Common myeloid progenitor, CD34-positive (primary cell): ENCODE measurements around the gene ZMYND8.

Experiments
- CTCF ChIA-PET: fragments of 350-600 bp; sonication (Branson Sonifier 250); formaldehyde crosslinking; loops from one replicate; lab custom pipeline; 2021; ENCODE audit warnings: antibody characterized with exemption; lab: Charles Lee
- POLR2A ChIA-PET: fragments of 350-600 bp; sonication (Branson Sonifier 250); formaldehyde crosslinking; loops from one replicate; lab custom pipeline; 2021; ENCODE audit warnings: antibody characterized with exemption; lab: Charles Lee
- DNase-seq, 3 donors: peaks; one replicate each; pipeline versions ENCODE4 v3.0.0 to v3.0.0-alpha.2; 2013
- H3K27ac ChIP-seq, 2 experiments: 1 replicate in 1 of 2; 2 replicates in 1 of 2; pipeline ENCODE4 v1.7.0; 2013; ENCODE audit warnings: inconsistent platforms in 2 of 2, low read length in 2 of 2, mild to moderate bottlenecking in 2 of 2, low read depth in 1 of 2, moderate library complexity in 1 of 2; ENCODE audit not compliant: severe bottlenecking in 2 of 2, insufficient read depth in 1 of 2, poor library complexity in 1 of 2
- H3K27me3 ChIP-seq, 5 experiments: replicated peaks in 2 of 5; 1 replicate in 3 of 5; 2 replicates in 2 of 5; pipeline versions ENCODE4 v1.6.1 to v1.7.0; 2013; ENCODE audit warnings: low read length in 4 of 5, mild to moderate bottlenecking in 2 of 5, moderate library complexity in 2 of 5, inconsistent platforms in 1 of 5; ENCODE audit not compliant: insufficient read depth in 5 of 5, control insufficient read depth in 4 of 5
- H3K36me3 ChIP-seq, 4 experiments: 1 replicate in 2 of 4; 2 replicates in 2 of 4; pipeline versions ENCODE4 v1.6.1 to v1.7.0; 2013; ENCODE audit warnings: low read length in 3 of 4, control low read depth in 1 of 4, mild to moderate bottlenecking in 1 of 4; ENCODE audit not compliant: control insufficient read depth in 4 of 4, insufficient read depth in 4 of 4
- H3K4me1 ChIP-seq, 4 experiments: 1 replicate in 3 of 4; 2 replicates in 1 of 4; pipeline versions ENCODE4 v1.6.1 to v1.7.1; 2013; ENCODE audit warnings: low read length in 3 of 4, mild to moderate bottlenecking in 3 of 4, control low read depth in 1 of 4, inconsistent platforms in 1 of 4, moderate library complexity in 1 of 4; ENCODE audit not compliant: control insufficient read depth in 4 of 4, insufficient read depth in 4 of 4; ENCODE audit errors: control extremely low read depth in 1 of 4
- H3K4me3 ChIP-seq, 7 experiments: 1 replicate in 4 of 7; 2 replicates in 3 of 7; pipeline versions ENCODE4 v1.5.1 to v1.7.0; 2013; ENCODE audit warnings: mild to moderate bottlenecking in 7 of 7, low read length in 6 of 7, moderate library complexity in 6 of 7, inconsistent platforms in 2 of 7, low read depth in 2 of 7, control low read depth in 1 of 7; ENCODE audit not compliant: insufficient read depth in 4 of 7, control insufficient read depth in 1 of 7; ENCODE audit errors: extremely low read depth in 1 of 7
- H3K9me3 ChIP-seq, 5 experiments: 1 replicate in 4 of 5; 2 replicates in 1 of 5; pipeline versions ENCODE4 v1.6.1 to v1.7.1; 2013; ENCODE audit warnings: low read length in 4 of 5, mild to moderate bottlenecking in 2 of 5, inconsistent platforms in 1 of 5, low read depth in 1 of 5, moderate library complexity in 1 of 5; ENCODE audit not compliant: control insufficient read depth in 4 of 5, insufficient read depth in 2 of 5; ENCODE audit errors: control extremely low read depth in 1 of 5
- WGBS: methylation state at CpG from one replicate; pipeline ENCODE4 v1.1.5; 2013; ENCODE audit not compliant: insufficient coverage; 5-methylcytosine and 5-hydroxymethylcytosine counted together

The ZMYND8 gene

DNA sequence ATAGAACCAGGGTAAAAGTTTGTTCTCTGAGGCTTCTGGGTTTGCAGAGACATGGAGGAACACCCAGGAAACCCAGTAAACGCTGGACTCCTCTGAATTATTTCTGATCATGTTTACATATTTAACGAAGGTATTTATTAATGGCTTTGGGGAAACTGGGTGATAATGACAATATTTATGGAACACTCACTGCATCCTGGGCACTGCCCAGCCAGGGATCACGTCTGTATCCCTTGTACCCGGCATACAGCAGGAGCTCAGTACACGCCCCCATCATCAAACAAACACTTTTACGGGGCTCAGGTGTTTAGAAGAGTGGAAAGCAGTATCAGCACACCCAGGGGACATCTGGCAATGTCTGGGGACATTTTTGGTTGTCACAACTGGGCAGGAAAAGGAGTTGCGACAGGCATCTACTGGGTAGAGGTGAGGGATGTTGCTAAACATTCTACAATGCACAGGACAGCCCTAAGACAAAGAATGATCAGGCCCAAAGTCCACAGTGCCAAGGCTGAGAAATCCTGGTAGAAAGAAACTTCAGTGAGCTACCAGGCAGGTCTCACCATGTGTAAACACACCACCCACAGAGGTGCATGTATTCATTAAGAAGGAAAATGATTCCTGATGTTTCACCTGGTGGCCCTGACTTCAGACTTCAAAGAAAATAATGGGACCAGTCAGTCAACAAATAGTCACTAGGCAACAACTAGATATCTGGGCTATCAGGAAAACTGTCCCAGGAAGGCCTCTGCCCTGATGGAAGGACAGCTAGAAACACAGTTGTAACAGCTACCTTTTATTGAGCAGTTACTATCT lies 35.3 kb downstream of the ZMYND8 start:
- no peaks in the 10 kb centered on the region for H3K9me3 ChIP-seq
- no peak for DNase-seq
- no peaks in the 10 kb centered on the region for H3K27me3 ChIP-seq
- ChIA-PET POLR2A (interaction anchor here (0.7 kb wide), 1 partner anchor 49 kb away, joined by 4 read pairs; no protein-coding TSS in a partner anchor), CTCF (interaction anchor here (0.7 to 2.0 kb wide), 3 partner anchors 32 to 63 kb away, joined by 4 to 5 read pairs (median 5); no protein-coding TSS in a partner anchor)
- peak overlapping the region; percentile 15 to 18 for H3K27ac ChIP-seq
- WGBS, result 100% methylated on average over 3 of the region's 7 CpGs
- peaks cover 0 to 33% (median 1%) of the 10 kb centered on the region in 4 experiments for H3K36me3 ChIP-seq
- peaks cover 17 to 59% (median 47%) of the 10 kb centered on the region in 4 experiments for H3K4me1 ChIP-seq
- peak overlapping the region in 1 of 7 experiments; percentile 13 for H3K4me3 ChIP-seq

- Histone ChIP-seq H3K9me3 (no peaks in the 10 kb centered on the region), H3K27ac (peak overlapping the region; percentile 78 to 83), H3K4me1 (peaks cover 17 to 69% (median 50%) of the 10 kb centered on the region in 4 experiments), H3K4me3 (peak overlapping the region in 4 of 7 experiments; percentile 14 to 64 (median 47)), H3K27me3 (no peaks in the 10 kb centered on the region), H3K36me3 (peaks cover 0 to 31% (median 1%) of the 10 kb centered on the region in 4 experiments)
- WGBS, result 62% methylated on average over 17 of the region's 17 CpGs
- DNase-seq, result peak in 2 of 3 donors; percentile 10 to 16
- ChIA-PET POLR2A (interaction anchor here (0.7 kb wide), 1 partner anchor 41 kb away, joined by 3 read pairs; no protein-coding TSS in a partner anchor), CTCF (interaction anchor here (0.6 to 2.0 kb wide), 6 partner anchors 10 to 64 kb away, joined by 3 to 8 read pairs (median 3); partner anchors contain the start of gene ZMYND8)
Measured at GRCh38 chr20:47319517-47320252, 36.8 kb downstream of the ZMYND8 start.

- Histone ChIP-seq H3K27ac (peak overlapping the region; percentile 78 to 83), H3K27me3 (no peaks in the 10 kb centered on the region), H3K4me1 (peaks cover 17 to 70% (median 50%) of the 10 kb centered on the region in 4 experiments), H3K9me3 (no peaks in the 10 kb centered on the region), H3K36me3 (peaks cover 0 to 28% (median 3%) of the 10 kb centered on the region in 4 experiments), H3K4me3 (peak overlapping the region in 5 of 7 experiments; percentile 2 to 64 (median 43))
- CTCF ChIA-PET, result interaction anchor here (1.1 to 4.3 kb wide), 7 partner anchors 9 to 61 kb away, joined by 3 to 20 read pairs (median 7); partner anchors contain the start of gene ZMYND8
- 24% methylated on average over 25 of the region's 28 CpGs for WGBS
- peak in 2 of 3 donors; percentile 42 to 49 for DNase-seq
- POLR2A ChIA-PET, result interaction anchor here (0.7 kb wide), 1 partner anchor 10 kb away, joined by 4 read pairs; no protein-coding TSS in a partner anchor
Measured at GRCh38 chr20:47318586-47319516, 37.6 kb downstream of the ZMYND8 start.

DNA sequence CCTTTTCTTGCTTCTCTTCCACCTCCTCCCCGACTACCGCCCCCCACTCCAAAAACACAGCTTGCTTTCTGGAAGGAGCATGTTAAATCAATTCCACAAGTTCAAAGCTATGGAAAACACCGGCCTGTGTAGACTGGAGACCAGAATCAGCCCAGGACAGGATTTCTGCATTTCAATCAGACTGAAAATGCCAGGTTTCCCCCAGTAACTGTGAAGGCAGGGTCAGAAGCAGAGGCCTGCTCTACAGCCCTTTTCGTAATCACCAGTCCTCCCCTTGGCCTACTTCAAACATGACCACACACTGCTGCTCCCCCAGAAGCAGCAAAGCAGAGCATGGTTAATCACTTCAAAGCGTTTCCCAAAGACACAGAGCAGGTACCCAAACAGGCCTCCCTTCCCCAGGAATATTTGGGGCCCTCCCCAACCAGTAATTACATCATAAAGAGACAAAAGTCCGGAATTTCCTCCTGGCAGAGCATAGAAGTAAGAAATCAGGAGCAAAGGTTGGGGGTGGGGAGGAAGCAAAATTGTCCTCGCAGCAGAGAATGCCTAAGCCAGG lies 38.4 kb downstream of the ZMYND8 start:
- DNase-seq, result no peak
- WGBS, result 70% methylated on average over 3 of the region's 7 CpGs
- H3K4me1 ChIP-seq, result peaks cover 17 to 70% (median 50%) of the 10 kb centered on the region in 4 experiments
- H3K36me3 ChIP-seq, result peaks cover 0 to 22% (median 3%) of the 10 kb centered on the region in 4 experiments
- H3K9me3 ChIP-seq, result no peaks in the 10 kb centered on the region
- peak overlapping the region in 3 of 7 experiments; percentile 14 to 64 (median 51) for H3K4me3 ChIP-seq
- ChIA-PET CTCF (interaction anchor here (0.8 to 4.3 kb wide), 8 partner anchors 10 to 62 kb away, joined by 3 to 20 read pairs (median 6); no protein-coding TSS in a partner anchor), POLR2A (interaction anchor here (0.7 to 1.8 kb wide), 5 partner anchors 8 to 37 kb away, joined by 4 to 6 read pairs (median 4); no protein-coding TSS in a partner anchor)
- H3K27ac ChIP-seq, result peak overlapping the region; percentile 78 to 83
- no peaks in the 10 kb centered on the region for H3K27me3 ChIP-seq

GRCh38 chr20:47317127-47317895 lies 39.2 kb downstream of the ZMYND8 start:
- DNase-seq, result peak; percentile 87 to 96 (median 95)
- POLR2A ChIA-PET, result interaction anchor here (1.1 to 1.8 kb wide), 5 partner anchors 7 to 38 kb away, joined by 3 to 6 read pairs (median 4); no protein-coding TSS in a partner anchor
- H3K36me3 ChIP-seq, result peaks cover 0 to 19% (median 3%) of the 10 kb centered on the region in 4 experiments
- H3K27ac ChIP-seq, result peak overlapping the region; percentile 78 to 83
- peaks cover 17 to 72% (median 50%) of the 10 kb centered on the region in 4 experiments for H3K4me1 ChIP-seq
- 9% methylated on average over 6 of the region's 13 CpGs for WGBS
- no peaks in the 10 kb centered on the region for H3K27me3 ChIP-seq
- CTCF ChIA-PET, result interaction anchor here (0.8 to 4.3 kb wide), 9 partner anchors 11 to 67 kb away, joined by 3 to 20 read pairs (median 7); no protein-coding TSS in a partner anchor
- H3K4me3 ChIP-seq, result peak overlapping the region in 3 of 7 experiments; percentile 8 to 52 (median 51)
- H3K9me3 ChIP-seq, result no peaks in the 10 kb centered on the region
